C4-2B (cell line): ENCODE data around the gene NDRG3.

Source experiments
- ZFX ChIP-seq: fragments of 450-650 bp; IDR thresholded peaks from 2 replicates; pipeline ENCODE4 v1.6.1; 2017
- TF ChIP-seq, protein P1 (sequence below): fragments of 450-650 bp; conservative IDR thresholded peaks from 2 replicates; pipeline ENCODE4 v1.5.1; 2017; ENCODE audit warnings: mild to moderate bottlenecking

- TF ChIP-seq, protein P1, sequence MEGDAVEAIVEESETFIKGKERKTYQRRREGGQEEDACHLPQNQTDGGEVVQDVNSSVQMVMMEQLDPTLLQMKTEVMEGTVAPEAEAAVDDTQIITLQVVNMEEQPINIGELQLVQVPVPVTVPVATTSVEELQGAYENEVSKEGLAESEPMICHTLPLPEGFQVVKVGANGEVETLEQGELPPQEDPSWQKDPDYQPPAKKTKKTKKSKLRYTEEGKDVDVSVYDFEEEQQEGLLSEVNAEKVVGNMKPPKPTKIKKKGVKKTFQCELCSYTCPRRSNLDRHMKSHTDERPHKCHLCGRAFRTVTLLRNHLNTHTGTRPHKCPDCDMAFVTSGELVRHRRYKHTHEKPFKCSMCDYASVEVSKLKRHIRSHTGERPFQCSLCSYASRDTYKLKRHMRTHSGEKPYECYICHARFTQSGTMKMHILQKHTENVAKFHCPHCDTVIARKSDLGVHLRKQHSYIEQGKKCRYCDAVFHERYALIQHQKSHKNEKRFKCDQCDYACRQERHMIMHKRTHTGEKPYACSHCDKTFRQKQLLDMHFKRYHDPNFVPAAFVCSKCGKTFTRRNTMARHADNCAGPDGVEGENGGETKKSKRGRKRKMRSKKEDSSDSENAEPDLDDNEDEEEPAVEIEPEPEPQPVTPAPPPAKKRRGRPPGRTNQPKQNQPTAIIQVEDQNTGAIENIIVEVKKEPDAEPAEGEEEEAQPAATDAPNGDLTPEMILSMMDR: no peak
- TF ChIP-seq ZFX: no peak
Observed at GRCh38 chr20:36779656-36780025, 33.8 kb upstream of the NDRG3 start.
